DOHH2 (cell line): ENCODE results near the gene MROH9.

Experiments used
- H3F3A ChIP-seq: fragments of 200-600 bp; sonication (generic), shearing (Covaris generic); 2 replicates; pipeline ENCODE4 v1.6.0; 2016; ENCODE audit warnings: antibody characterized with exemption, mild to moderate bottlenecking; ENCODE audit not compliant: control insufficient read depth, insufficient read depth
- H3K27ac ChIP-seq: fragments of 200-600 bp; sonication (generic); 2 replicates; pipeline ENCODE4 v1.5.1; 2014; ENCODE audit warnings: low read depth, mild to moderate bottlenecking, low read length, moderate library complexity
- H3K27me3 ChIP-seq: fragments of 200-600 bp; sonication (generic); 2 replicates; pipeline ENCODE4 v1.6.1; 2014; ENCODE audit warnings: mild to moderate bottlenecking, low read length, mixed read lengths; ENCODE audit not compliant: control insufficient read depth
- H3K36me3 ChIP-seq: fragments of 200-600 bp; sonication (generic); 2 replicates; pipeline ENCODE4 v1.6.1; 2014; ENCODE audit warnings: mild to moderate bottlenecking, low read length, moderate library complexity, mixed read lengths; ENCODE audit not compliant: control insufficient read depth
- H3K4me1 ChIP-seq: fragments of 200-600 bp; sonication (generic); 2 replicates; pipeline ENCODE4 v1.6.1; 2014; ENCODE audit warnings: mild to moderate bottlenecking, low read length, mixed read lengths; ENCODE audit not compliant: control insufficient read depth
- H3K4me2 ChIP-seq: fragments of 200-600 bp; sonication (generic); 2 replicates; pipeline ENCODE4 v1.6.0; 2014; ENCODE audit warnings: mild to moderate bottlenecking, low read length, moderate library complexity
- H3K4me3 ChIP-seq: fragments of 200-600 bp; sonication (generic); 2 replicates; pipeline ENCODE4 v1.5.1; 2014; ENCODE audit warnings: mild to moderate bottlenecking, low read length, mixed read lengths
- H3K79me2 ChIP-seq: fragments of 200-600 bp; sonication (generic); 2 replicates; pipeline ENCODE4 v1.6.1; 2014; ENCODE audit warnings: mild to moderate bottlenecking, low read length, mixed read lengths; ENCODE audit not compliant: control insufficient read depth
- H3K9me2 ChIP-seq: fragments of 200-600 bp; sonication (generic); replicated peaks from 2 replicates; pipeline ENCODE4 v1.6.1; 2014; ENCODE audit warnings: mild to moderate bottlenecking, low read length, mixed read lengths; ENCODE audit not compliant: control insufficient read depth
- H3K9me3 ChIP-seq: fragments of 200-600 bp; sonication (generic); 2 replicates; pipeline ENCODE4 v1.6.1; 2014; ENCODE audit warnings: antibody characterized with exemption, low read length, mixed read lengths; ENCODE audit not compliant: control insufficient read depth, insufficient read depth
- H4K20me1 ChIP-seq: fragments of 200-600 bp; sonication (generic); 2 replicates; pipeline ENCODE4 v1.6.0; 2014; ENCODE audit warnings: low read depth, mild to moderate bottlenecking, antibody characterized with exemption, low read length, moderate library complexity; ENCODE audit not compliant: control insufficient read depth, insufficient read depth
- EZH2phosphoT487 ChIP-seq: fragments of 200-600 bp; sonication (generic); IDR thresholded peaks from 2 replicates; pipeline ENCODE4 v1.6.1; 2017; ENCODE audit warnings: borderline replicate concordance, mild to moderate bottlenecking, antibody characterized with exemption, low read length, moderate library complexity, mixed read lengths
- TF ChIP-seq, protein P1 (sequence below): fragments of 200-600 bp; sonication (generic); IDR thresholded peaks from one replicate; pipeline ENCODE4 v1.5.1; 2014; ENCODE audit warnings: antibody characterized with exemption, mild to moderate bottlenecking, low read depth, low read length; ENCODE audit not compliant: poor library complexity, severe bottlenecking

The MROH9 gene

DNA sequence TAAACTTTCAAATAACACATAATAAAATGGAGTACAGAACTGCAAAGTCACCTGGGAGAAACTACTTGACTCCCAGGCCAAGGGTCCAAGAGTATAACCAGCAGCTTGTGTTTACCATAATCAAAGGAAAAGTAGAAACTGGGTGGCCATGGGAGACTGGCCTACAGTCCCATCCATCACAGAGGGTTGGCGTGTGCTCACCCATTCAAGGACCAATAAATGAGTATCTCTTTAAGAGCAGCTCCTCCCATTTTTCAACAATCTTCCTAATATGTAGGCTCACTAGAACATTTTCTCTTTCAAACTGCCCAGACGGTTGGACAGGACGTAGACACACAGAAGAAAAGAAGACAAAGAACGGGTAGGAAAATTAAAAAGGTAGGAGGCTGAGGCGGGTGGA, 155.3 kb downstream of the MROH9 start, which contains the start of gene FMO3:
Gene FMO3 (plus strand): TSS at position 302 of the 400 bp plus-strand sequence. CDS start 1,754 bp downstream, outside the sequence.
- Histone ChIP-seq H3K9me2 (no peaks in the 10 kb centered on the region), H3K27ac (no peak within 1 kb of the TSS), H4K20me1 (no peaks in the 10 kb centered on the region), H3K27me3 (no peaks in the 10 kb centered on the region), H3K4me2 (no peak within 1 kb of the TSS), H3K36me3 (no peaks in the 10 kb centered on the region), H3K4me1 (no peaks in the 10 kb centered on the region), H3K4me3 (no peak within 1 kb of the TSS), H3K79me2 (no peaks in the 10 kb centered on the region), H3K9me3 (no peaks in the 10 kb centered on the region), H3F3A (no peaks in the 10 kb centered on the region)
- TF ChIP-seq, protein P1, sequence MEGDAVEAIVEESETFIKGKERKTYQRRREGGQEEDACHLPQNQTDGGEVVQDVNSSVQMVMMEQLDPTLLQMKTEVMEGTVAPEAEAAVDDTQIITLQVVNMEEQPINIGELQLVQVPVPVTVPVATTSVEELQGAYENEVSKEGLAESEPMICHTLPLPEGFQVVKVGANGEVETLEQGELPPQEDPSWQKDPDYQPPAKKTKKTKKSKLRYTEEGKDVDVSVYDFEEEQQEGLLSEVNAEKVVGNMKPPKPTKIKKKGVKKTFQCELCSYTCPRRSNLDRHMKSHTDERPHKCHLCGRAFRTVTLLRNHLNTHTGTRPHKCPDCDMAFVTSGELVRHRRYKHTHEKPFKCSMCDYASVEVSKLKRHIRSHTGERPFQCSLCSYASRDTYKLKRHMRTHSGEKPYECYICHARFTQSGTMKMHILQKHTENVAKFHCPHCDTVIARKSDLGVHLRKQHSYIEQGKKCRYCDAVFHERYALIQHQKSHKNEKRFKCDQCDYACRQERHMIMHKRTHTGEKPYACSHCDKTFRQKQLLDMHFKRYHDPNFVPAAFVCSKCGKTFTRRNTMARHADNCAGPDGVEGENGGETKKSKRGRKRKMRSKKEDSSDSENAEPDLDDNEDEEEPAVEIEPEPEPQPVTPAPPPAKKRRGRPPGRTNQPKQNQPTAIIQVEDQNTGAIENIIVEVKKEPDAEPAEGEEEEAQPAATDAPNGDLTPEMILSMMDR: no peak
- TF ChIP-seq EZH2phosphoT487: no peak

DNA sequence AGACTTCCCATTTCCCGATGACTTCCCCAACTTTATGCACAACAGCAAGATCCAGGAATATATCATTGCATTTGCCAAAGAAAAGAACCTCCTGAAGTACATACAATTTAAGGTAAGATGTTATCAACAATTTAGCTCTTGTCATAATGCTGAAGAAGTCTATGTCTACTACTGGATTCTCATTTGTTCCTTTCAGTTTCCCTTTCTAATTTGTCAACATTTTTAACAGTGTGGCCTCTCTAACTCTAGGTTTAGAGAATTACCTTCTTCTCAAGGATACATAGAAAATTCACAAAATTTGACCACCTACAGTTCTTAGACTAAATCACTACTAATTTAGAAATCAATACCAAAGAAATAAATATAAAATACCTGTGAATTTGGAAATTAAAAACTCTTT, 168.5 kb downstream of the MROH9 start:
- no peaks in the 10 kb centered on the region for H3K27me3 ChIP-seq
- H3K79me2 ChIP-seq: no peaks in the 10 kb centered on the region
- TF ChIP-seq, protein P1: no peak
- no peak for TF ChIP-seq EZH2phosphoT487
- no peak overlapping the region for H3K27ac ChIP-seq
- no peaks in the 10 kb centered on the region for H3K9me2 ChIP-seq
- H3K4me2 ChIP-seq: no peak overlapping the region
- no peaks in the 10 kb centered on the region for H3K4me1 ChIP-seq
- H4K20me1 ChIP-seq: no peaks in the 10 kb centered on the region
- H3K9me3 ChIP-seq: no peaks in the 10 kb centered on the region
- H3K4me3 ChIP-seq: no peak overlapping the region
- H3F3A ChIP-seq: no peaks in the 10 kb centered on the region
- no peaks in the 10 kb centered on the region for H3K36me3 ChIP-seq

DNA sequence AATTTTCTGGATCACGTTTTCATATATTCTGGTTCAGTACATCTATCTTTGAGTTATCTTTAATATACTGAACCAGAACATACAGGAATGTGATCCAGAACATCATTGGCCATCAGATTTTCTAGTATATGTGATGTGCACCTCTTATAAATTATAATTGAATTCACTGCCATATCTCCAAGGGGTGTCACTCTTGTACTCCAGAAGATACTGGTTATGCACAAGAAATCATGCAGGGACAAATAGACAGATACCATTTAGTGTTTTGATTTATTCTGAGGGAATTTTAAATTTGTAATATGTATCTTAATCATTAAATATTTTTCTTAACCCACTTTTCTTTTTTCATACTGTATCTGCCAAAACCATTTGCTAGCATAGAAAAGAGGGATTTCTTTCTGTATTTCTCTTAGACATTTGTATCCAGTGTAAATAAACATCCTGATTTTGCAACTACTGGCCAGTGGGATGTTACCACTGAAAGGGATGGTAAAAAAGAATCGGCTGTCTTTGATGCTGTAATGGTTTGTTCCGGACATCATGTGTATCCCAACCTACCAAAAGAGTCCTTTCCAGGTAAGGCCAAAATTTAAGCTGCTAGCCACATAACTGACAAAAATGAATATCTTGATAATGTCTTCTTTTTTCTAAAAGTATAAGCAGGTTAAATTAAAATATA, 172.1 kb downstream of the MROH9 start:
- H3K27me3 ChIP-seq: no peaks in the 10 kb centered on the region
- H3F3A ChIP-seq: no peaks in the 10 kb centered on the region
- H3K27ac ChIP-seq: no peak overlapping the region
- no peaks in the 10 kb centered on the region for H3K9me2 ChIP-seq
- no peaks in the 10 kb centered on the region for H3K4me1 ChIP-seq
- H3K36me3 ChIP-seq: no peaks in the 10 kb centered on the region
- no peak overlapping the region for H3K4me3 ChIP-seq
- no peak for TF ChIP-seq EZH2phosphoT487
- TF ChIP-seq, protein P1: no peak
- H3K79me2 ChIP-seq: no peaks in the 10 kb centered on the region
- H3K9me3 ChIP-seq: no peaks in the 10 kb centered on the region
- H4K20me1 ChIP-seq: no peaks in the 10 kb centered on the region
- H3K4me2 ChIP-seq: no peak overlapping the region
